ENCODE data around the gene PIGU. TPM values are rescaled to one million over a fixed set of nuclear protein-coding genes. Genes with fewer than 3 reads are reported as not detected.

PIGU gene
- polyA plus RNA-seq, 1 donor from 2014 or later: 35.8 TPM

DNA sequence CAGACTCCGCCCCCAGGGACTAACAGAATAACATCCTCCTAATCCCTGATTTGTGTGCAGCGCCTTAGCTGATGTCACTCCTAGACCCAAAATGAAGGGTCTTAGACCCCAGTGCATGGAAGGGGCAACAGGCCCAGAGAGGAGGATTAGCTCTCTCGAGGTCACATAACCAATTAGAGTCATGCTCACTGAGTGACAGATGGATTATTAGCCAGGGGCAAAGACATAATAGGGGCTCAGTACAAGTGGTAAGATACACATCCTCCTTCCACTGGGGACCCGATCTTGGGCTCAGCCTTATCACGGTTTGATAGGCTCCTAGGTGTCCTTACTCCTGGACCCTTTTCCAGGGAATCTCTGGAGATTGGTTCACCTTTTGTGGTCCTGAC lies 28.1 kb upstream of the PIGU start:
- Histone ChIP-seq H3K9me2 (ENCODE audit: insufficient read depth, low read length) (no peaks in the 10 kb centered on the region), H3F3A (ENCODE audit: insufficient read depth, low read length, poor library complexity, severe bottlenecking) (no peaks in the 10 kb centered on the region), H4K20me1 (ENCODE audit: insufficient read depth) (no peaks in the 10 kb centered on the region), H3K36me3 (ENCODE audit: insufficient read depth, low read length) (no peaks in the 10 kb centered on the region), H3K9ac (ENCODE audit: low read length) (peak overlapping the region; percentile 99), H3K9me3 (ENCODE audit: low read length) (no peaks in the 10 kb centered on the region), H3K27me3 (ENCODE audit: insufficient read depth, low read depth, low read length) (no peaks in the 10 kb centered on the region), H3K4me3 (ENCODE audit: low read length) (peak overlapping the region; percentile 90), H3K27ac (ENCODE audit: low read length) (peak overlapping the region; percentile 99), H3K79me2 (replicated peaks; ENCODE audit: insufficient read depth, low read length) (peaks cover 20% of the 10 kb centered on the region), H3K4me2 (ENCODE audit: low read length) (peak overlapping the region; percentile 94), H2AFZ (ENCODE audit: low read depth, low read length) (peak overlapping the region; percentile 72)
- peak; percentile 4 for TF ChIP-seq REST (IDR thresholded peaks at IDR 0.05; ENCODE audit: borderline replicate concordance)
- TF ChIP-seq SMC3 (conservative IDR thresholded peaks at IDR 0.05; ENCODE audit: poor library complexity): no peak

DNA sequence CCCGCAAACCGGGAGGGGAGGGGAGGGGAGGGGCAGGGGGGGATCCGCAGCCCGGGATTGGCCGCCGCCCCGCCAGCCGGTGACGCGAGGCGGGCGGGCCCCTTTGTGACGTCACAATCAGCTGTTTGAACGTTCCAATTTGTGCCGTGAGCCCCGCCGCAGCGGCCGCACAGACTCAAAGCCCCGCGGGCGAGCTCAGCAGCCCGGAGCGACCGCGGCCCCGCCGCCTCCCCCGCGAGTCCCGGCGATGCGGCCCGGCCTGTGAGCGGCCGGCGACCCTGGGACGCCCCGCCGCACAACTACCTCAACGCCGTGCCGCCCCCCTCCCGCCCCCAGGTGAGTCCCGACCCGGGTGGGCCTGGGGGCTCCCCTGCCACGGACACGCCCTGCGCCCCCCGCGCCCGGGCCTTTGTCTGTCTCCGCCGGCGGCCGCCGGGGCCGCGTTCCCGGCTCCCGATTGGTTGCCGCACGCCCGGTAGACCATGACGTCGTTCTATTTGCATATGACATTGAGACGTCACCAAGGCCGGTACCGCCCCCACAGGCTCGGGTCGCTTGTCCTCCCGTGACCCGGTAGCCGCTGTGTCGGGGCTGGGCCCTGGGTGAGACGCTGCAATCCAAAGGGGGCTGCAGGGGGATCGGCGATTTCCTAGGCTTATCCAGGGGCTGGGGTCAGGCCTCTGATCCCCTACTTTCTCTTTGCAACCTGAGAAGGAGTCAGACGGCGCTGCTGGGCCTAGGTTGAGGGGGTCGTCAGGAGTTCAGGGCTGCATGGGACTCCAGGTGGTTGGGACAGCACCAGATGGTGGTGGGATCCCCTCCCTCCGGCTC lies 27.5 kb upstream of the PIGU start, which contains the start of gene TP53INP2:
TP53INP2 (plus strand) TSS at position 168 of the 831 bp plus-strand sequence. CDS start 4,396 bp downstream, outside the sequence.
- peaks cover 20% of the 10 kb centered on the region for H3K79me2 ChIP-seq (replicated peaks; ENCODE audit: insufficient read depth, low read length)
- peak within 1 kb of the TSS; percentile 99 for H3K27ac ChIP-seq (ENCODE audit: low read length)
- H3K4me2 ChIP-seq (ENCODE audit: low read length): peak within 1 kb of the TSS; percentile 94
- peak within 1 kb of the TSS; percentile 90 for H3K4me3 ChIP-seq (ENCODE audit: low read length)
- peak within 1 kb of the TSS; percentile 96 for H2AFZ ChIP-seq (ENCODE audit: low read depth, low read length)
- no peaks in the 10 kb centered on the region for H3K27me3 ChIP-seq (ENCODE audit: insufficient read depth, low read depth, low read length)
- H4K20me1 ChIP-seq (ENCODE audit: insufficient read depth): no peaks in the 10 kb centered on the region
- peak within 1 kb of the TSS; percentile 99 for H3K9ac ChIP-seq (ENCODE audit: low read length)
- no peaks in the 10 kb centered on the region for H3F3A ChIP-seq (ENCODE audit: insufficient read depth, low read length, poor library complexity, severe bottlenecking)
- no peaks in the 10 kb centered on the region for H3K36me3 ChIP-seq (ENCODE audit: insufficient read depth, low read length)
- no peaks in the 10 kb centered on the region for H3K9me3 ChIP-seq (ENCODE audit: low read length)
- no peaks in the 10 kb centered on the region for H3K9me2 ChIP-seq (ENCODE audit: insufficient read depth, low read length)
- TF ChIP-seq MXI1 (conservative IDR thresholded peaks at IDR 0.05; ENCODE audit: poor library complexity, severe bottlenecking): peak; percentile 26
- TF ChIP-seq REST (IDR thresholded peaks at IDR 0.05; ENCODE audit: borderline replicate concordance): peak; percentile 24
- TF ChIP-seq EP300 (conservative IDR thresholded peaks at IDR 0.05; ENCODE audit: poor library complexity, severe bottlenecking): peak; percentile 81
- peak; percentile 9 for TF ChIP-seq SMC3 (conservative IDR thresholded peaks at IDR 0.05; ENCODE audit: poor library complexity)
- no peak for TF ChIP-seq EZH2 (IDR thresholded peaks at IDR 0.05; ENCODE audit: borderline replicate concordance, insufficient read depth, low read length, poor library complexity, severe bottlenecking)
- TF ChIP-seq TAF1 (IDR thresholded peaks at IDR 0.05; ENCODE audit: low read depth): peak; percentile 30
- peak; percentile 93 for TF ChIP-seq POLR2AphosphoS5 (IDR thresholded peaks at IDR 0.05)
- TF ChIP-seq RAD21 (conservative IDR thresholded peaks at IDR 0.05): no peak
- TF ChIP-seq, protein P1, sequence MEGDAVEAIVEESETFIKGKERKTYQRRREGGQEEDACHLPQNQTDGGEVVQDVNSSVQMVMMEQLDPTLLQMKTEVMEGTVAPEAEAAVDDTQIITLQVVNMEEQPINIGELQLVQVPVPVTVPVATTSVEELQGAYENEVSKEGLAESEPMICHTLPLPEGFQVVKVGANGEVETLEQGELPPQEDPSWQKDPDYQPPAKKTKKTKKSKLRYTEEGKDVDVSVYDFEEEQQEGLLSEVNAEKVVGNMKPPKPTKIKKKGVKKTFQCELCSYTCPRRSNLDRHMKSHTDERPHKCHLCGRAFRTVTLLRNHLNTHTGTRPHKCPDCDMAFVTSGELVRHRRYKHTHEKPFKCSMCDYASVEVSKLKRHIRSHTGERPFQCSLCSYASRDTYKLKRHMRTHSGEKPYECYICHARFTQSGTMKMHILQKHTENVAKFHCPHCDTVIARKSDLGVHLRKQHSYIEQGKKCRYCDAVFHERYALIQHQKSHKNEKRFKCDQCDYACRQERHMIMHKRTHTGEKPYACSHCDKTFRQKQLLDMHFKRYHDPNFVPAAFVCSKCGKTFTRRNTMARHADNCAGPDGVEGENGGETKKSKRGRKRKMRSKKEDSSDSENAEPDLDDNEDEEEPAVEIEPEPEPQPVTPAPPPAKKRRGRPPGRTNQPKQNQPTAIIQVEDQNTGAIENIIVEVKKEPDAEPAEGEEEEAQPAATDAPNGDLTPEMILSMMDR (IDR thresholded peaks at IDR 0.05; ENCODE audit: poor library complexity, severe bottlenecking): no peak
